NCI-H2107 (cell line): Measurements from ENCODE around the gene LTB4R.

Experiments
- DNase-seq: peaks from one replicate; lab custom pipeline; 2025; lab: John Stamatoyannopoulos, UW

LTB4R gene

DNA sequence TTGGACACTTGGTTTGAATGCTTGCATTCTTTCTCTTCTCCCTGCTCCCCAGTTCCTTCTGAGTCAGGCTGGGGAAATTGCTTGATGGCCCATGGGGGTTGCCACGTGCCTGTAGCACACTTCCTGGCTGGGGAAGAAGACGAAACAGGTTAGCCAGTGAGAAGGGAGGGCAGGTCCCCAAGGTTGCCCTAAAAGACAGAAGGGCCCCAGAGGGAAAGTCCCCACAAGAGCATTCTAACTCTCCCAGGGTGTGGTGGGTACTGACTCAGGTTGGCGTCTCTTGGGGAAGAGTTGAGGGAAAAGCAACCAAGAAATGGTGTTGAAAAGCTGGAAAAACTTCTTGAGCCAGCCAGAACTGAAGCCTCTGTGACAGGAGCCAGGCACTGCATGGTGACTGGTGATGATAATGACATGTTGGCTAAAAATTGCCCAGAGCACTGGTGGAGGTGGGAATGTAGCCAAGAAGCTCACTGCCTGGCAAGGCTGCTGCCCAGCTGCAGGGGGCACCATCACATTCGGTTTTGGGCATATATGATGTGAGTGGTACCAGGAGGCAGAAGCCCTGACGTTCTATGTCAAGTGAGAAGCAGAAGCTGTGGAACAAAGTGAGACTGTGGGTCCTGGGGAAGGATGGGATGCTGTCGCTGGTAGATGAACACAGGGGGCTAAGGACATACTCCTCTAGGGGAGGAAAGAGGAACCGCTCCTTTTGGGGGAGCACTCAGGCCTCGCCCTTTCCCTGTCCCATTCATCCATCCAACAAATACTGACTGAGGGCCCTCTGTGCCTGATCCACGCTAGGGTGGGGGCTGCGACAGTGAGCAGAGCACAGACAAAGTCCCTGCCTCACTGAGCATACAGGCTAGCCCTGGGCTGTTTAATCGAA, 31.8 kb upstream of the LTB4R start:
- no peak for DNase-seq

DNA sequence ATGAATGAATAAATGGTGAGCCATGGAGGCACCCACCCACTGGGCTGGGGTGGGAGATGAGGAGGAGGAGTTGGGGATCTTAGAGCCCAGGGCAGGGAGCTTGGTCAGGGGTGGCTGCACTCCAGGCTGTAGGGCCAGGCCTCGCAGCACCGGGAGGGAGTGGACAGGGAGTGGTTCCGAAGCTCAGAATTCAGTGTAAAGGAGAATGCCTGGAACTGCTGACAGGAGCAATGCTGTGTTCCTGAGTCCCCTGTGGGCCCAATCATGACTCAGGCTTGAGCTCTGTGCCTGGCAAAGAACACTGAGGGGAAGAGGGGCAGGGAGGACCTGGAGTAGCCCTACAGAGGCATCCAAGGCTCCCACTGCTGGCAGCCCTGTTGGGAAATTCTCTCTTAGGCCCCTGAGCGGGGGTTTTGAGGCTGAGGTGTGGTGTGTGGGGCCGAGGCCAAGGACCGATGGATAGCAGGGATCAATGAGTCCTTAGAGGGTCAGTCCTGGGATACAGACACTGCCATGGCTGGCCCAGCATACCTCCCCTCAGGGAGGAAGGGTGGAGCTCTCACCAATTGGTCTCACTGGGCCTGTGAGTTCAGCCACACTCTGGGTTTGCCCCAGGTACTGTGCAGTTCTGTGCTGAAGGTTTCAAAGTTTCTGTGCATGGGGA, 30.4 kb upstream of the LTB4R start:
- no peak for DNase-seq

DNA sequence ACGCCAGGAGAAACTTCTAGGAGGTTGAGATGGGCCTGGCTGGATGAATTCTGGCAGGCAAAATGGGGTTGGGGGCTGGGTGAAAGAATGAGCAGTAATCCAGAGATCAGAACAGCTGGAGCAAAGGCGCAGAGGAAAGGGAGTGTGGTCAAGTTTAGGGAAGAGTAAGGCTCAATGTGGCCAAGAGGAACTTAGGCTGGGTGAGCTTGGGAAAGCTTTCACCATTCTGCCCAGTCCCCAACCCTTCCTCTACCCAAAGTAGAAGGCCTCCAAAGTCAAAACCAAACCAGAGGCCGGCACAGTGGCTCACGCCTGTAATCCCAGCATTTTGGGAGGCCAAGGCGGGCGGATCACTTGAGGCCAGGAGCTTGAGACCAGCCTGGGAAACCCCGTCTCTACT, 29.7 kb upstream of the LTB4R start:
- DNase-seq: no peak

DNA sequence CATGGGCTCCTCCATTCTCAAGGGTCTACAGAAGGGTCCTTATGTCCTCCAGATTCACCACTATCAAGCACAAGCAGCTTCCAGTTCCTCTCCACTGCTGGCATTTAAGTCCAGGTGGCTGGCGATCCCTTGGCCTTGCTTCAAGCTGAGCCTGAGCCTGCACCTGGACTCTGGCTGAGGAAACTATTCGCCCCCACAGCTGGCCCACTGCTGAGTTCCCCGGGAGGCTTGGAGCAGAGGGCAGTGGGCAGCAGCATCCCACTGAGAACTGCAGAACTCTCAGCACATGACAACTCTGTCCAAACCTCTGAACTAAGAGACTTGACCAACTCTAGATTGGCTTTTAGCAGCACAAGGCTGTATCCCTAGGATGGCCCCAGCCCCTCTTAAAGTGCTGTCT, 28.6 kb upstream of the LTB4R start:
- DNase-seq: no peak

DNA sequence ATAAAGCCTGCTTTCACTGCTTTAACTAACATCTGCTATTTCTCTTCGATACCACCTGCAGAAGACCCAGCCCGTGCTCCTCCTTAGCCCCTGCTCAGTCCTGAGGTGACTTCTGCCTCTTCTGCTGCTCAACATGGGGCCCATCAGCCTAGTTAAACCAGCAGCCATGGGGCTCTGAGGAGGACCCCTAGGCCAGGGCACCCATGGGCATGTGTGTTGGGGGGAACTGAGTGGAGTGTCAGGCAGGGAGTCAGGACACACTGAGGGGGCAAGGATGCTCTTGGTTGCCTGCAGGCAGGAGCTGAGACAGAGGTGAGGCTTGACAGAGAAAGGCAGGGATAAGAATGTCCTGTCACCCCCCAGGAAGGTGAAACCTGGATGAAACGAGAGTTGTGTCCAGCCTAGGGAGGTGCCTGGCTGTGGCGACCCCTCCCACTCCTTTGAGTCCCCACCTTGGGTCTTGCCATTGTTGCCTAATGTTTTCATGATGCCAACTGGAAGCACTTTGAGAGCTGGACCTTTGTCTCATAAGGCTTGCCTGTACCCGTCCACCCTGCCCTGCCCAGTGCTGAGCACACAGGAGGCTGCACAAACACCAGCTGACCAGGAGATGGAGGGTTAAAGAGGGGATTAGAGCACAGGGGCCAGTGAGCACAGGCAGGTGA, 27.4 kb upstream of the LTB4R start:
- DNase-seq: no peak

DNA sequence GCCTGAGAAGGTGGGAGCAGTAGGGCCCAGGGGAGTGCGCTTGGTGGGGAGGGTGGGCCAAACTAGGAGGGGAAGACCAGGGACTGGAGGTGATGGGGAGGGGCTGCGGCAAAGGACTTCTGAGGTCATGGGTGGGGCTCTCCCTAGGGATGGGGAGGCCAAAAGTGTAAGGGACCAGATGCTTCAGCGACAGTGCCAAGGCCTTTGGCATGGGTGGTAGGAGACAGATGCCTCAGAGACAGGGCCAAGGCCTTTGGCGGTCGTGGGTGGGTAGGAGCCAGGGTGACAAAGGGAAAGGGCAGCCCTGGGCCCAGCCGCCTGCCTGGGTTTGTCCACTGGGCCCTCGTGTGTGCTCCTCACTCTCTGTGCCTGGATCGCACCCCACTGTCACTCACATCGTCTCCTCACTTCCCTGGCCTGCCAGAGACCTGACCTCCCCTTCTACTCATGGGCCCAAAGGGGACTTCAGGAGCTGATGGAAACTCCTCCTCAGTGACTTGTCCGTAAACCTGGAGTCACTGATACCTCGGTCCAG, 26.7 kb upstream of the LTB4R start:
- no peak for DNase-seq

DNA sequence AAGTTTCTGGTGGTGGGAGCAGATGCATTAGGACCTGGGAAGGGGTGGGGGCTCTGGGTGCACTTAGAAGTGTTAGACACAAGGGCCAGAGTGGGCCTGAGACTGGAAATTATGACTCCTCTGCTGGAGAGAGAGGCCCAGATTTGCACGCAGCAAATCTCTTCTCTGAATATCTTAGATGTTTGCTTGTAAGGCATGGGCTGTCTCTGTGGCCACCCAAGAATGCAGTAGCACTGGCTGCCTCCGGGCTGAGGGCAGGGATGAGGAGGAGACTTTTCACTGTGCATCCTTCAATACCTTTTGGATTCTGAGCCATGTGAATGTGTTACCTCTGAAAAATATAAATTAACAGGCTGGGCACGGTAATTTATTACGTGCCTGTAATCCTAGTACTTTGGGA, 26.0 kb upstream of the LTB4R start:
- no peak for DNase-seq

DNA sequence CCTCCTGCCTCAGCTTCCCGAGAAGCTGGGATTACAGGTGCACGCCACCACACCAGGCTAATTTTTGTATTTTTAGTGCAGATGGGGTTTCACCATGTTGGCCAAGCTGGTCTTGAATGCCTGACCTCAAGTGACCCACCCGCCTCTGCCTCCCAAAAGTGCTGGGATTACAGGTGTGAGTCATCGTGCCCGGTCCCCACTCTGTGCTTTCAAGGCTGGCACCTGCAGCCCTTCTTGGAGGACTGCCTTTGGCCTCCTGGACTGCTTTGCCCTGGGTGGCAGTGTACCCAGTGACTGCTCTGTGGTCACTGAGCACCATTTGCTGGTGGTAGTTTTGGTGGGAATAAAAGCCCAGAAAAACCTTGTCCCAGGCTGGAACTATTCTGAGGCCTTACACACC, 24.3 kb upstream of the LTB4R start:
- no peak for DNase-seq

DNA sequence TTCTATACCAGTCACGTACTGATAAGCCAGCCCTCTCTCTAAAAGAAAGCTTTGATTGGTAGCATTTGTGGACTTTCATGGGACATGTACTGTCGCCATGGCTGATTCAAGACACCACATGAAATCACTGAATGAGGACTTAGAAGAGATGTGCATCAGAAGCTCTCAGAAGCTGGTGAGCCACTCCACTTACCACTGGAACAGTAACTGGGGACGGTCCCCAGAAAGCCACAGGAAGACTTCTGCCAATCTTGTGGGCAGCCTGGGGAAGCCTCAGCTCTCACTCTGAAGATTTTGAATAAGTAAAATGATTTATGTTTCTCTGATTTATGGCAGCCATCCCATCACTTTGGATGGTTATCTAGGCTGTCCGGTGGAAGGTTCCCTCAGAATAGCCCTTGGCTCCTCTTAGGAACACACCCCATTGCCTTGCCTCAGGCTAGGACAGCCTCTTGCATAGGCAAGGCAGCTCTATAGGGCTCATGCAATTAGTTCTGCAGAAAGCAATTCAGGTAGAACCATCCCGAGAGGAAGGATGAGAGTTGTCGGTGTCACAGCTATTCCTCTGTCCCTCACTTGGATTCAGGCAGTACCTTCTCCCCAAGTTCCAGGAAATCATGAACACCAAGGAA, 21.5 kb upstream of the LTB4R start:
- DNase-seq: no peak

DNA sequence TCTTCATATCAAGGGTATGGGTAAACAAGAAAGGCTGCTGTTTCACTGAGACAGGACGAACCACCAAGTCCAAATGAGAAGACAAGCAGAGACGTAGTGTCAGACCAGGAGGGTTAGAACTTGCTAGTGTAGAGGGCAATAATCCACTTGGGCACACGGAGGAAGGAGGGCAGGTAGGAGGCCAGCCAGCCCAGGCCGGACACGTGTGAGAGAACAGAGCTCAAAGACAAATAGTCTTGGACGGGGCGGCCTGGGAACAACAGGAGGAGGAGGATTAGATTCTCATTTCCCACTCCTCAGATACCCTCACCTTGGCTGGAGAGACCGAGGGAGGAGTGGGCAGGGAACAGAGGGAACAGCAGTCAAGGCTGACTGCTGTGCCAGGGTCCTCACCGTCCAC, 20.6 kb upstream of the LTB4R start:
- DNase-seq: no peak

DNA sequence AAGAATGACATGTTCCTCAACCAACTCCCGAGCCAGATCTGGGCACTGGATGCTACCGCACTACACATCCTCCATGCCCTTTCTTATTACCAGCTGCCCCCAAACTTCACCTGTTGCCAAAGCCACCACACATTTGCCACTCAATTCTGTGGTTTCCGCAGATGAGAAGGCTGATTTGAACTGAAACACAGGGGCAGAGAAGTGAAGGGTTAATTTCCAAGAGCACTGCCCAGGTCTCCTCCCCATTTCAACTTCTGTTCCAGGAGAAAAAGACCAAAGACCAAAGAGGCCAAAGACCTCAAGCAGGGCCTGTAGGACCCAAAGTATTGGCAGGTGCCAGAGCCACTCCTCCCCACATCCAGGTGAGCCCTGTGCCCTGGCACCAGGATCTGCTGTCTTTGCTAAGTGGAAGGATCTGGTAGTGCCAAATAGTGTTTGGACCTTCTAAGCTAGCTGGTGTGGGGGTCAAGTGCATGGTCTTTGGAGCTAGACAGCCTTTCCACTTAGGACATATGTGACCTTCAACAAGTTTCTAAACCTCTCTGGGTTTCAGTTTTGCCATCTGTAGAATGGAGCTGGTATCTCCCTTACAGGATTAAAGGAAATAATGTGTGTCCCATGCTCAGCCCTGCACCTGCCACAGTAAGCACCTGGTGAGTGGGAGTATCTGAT, 19.7 kb upstream of the LTB4R start:
- no peak for DNase-seq

DNA sequence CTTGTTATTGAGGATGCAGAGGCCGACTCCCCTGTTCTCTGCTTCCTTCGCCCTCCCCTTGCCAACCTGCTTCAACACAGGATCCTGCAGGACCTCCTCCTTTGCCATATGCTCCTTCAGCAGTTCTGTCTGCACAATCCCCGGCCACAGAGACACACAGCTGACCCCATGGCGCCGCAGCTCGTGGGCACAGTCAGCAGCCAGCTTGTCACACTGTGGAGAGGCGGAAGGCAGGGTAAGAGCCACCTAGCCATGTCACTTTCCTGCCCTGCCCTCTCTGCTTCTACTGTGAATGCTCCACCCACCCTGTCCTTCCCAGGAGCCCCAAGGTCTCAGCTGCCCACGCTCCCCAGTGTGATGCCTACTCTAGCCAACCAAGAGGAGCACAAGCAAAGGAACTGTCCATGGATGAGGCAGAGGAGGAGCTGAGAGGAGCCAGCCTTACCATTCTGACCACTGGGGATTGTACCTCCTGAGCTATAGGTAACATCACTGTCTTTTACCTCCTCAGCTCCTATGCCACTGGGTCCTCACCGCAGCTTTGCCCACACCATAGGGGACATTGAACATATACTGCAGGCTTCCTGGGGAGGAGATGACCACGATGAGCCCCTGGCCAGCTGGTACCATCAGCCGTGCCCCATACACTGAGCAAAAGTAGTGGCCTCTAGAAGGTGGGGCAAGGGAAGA, 19.0 kb upstream of the LTB4R start:
- DNase-seq: no peak

DNA sequence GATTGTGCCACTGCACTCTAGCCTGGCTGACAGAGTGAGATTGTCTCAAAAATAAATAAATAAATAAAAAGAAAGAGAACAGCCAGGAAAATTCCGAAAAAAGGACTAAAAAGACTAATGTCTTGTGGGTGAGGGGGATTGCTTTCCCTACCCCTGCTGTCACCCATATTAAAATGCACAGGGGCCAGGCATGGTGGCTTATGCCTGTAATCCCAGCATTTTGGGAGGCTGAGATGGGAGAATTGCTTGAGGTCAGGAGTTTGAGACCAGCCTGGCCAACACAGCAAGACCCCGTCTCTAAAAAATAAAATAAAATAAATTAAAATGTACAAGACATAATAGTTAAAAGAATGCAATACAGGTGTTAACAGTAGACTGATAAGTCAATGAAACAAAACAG, 17.8 kb upstream of the LTB4R start:
- no peak for DNase-seq

DNA sequence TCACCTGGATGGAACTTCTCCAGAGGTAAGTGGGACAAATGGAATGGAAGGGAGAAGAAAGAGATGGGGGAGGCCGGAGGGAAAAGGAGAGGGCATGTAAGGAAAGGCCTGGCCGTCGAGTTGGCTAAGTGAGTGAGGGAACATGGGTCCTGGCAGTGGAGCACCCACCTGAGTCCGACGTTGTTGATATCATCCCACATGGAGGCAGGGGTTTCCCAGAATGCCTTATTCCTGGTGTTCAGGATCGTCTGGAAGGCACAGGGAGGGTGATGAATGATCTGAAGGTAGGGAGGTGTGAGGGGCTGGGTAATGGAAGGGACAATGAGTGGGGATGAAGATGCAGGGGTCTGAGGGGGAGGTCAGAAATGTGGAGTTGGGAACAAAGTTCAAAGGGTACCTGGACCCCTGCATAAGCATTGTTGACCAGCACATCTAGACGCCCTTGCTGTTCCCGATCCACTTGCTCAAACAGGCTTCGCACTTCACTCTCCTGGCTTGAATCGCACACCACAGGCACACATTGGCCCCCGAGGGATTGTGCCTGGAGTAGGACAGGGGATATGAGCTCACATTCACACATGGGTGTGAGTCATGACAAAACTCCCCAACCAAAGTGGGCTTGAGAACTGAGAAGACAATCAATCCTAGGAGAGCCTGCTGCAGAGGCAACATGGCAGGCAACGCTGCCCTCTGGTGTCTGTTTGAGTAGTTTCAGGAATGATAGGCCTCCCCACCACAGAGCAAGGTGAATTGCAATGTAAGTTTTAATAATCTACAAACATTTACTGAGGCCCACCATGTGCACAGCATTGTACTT, 14.8 kb upstream of the LTB4R start:
- peak; percentile 47 for DNase-seq

DNA sequence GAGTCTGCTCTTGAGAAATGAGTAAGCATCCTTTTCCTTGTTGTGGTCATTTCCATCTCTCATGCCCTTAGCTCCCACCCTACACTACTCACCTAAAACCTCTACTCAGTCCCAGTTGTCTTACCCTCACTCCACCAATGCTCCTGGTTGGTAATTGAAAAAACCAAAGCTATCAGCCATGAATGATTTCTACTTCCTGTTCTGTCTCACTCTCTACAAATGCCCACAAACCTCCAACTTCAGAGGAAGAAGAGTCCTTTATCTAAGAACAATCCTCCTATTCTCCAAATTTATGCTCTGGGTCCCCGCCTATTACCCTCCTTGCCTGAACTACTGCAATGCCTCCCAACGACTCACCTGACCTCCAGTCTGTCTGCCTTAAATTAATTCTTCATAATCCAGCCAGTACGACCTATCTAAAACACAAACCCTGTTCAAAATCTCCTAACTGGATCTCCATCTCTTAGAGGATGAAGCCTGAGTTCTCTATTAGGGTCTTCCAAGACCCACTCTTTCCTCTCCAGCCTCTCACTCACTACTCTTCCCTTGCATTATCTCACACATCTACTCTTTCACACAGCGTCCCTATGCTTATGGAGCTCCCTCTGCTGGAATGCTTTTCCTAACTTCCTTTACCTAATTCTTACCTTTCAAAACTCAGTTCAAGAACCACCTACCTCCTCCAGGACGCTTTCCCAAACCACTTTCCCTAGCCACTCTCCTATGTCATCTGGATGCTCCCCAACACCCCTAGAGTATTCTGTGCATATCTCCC, 13.9 kb upstream of the LTB4R start:
- DNase-seq: no peak

DNA sequence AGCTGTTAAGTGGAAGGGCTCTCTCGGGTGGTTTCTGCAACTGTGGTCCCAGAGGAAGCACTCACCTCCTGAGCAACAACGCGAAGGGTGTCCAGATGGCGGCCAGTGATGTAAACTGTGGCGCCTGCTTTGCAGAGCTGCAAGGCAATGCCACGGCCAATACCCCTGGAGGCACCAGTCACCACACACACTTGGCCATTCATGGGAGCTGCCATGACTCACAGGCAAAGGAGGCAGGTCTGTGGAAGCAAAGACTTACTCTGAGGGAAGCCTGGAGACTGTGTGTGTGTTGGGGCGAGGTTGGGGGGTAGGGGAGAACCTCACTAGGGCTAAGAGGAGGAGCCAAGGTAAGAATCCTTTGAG, 12.4 kb upstream of the LTB4R start:
- DNase-seq: no peak

DNA sequence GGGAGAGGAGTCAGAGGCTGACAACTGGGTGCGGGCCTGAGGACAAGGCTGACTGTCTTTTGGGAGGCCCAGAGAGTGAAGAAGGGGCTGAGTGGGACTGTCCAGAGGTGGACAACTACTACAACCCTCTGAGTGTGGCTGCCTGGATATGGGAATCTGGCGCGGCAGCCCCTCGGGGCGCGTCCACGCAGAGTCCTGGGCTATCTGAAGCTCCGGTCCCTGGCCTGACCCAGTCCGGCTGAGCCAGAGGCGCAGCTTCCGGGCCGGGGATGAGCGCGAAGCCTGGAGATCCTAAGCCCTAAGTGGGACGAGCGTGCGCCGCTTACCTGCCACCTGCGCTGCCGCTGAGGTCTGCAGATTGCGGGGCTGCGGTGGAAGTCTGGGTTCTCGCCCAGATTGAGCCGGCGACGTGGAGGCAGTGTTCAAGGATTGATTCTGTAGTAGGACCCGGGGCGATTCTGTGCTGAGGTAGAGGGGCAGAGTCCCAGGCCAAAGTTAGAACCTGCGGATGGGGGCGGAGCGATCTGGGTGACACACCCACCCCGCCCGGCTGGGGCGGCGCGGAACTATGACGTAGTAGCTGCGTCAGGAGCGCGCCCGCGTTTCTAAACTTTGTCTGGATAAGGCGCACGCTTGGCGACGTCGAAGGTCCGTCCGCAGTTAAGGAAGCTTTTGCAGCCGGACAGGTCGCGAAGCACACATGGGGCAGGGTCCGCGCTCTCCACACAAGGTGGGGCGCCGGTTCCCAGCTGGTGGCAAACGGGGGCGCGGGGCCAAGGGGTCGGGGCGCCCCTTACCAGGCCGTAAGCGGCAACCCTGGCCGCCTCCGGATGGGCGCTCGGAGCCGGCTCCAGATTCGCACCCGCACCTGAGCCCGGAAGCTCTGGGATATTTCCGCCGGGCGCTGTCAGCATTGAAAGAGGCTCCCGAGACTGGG, 11.8 kb upstream of the LTB4R start, which contains the start of the genes DHRS1 and NOP9:
TSS of gene DHRS1 (minus strand) at position 526 of the 937 bp plus-strand sequence. CDS start 674 bp downstream, outside the sequence.
TSS of gene NOP9 (plus strand) at position 596 of the 937 bp plus-strand sequence. CDS start at position 701, 105 bp downstream.
- peak; percentile 94 for DNase-seq

DNA sequence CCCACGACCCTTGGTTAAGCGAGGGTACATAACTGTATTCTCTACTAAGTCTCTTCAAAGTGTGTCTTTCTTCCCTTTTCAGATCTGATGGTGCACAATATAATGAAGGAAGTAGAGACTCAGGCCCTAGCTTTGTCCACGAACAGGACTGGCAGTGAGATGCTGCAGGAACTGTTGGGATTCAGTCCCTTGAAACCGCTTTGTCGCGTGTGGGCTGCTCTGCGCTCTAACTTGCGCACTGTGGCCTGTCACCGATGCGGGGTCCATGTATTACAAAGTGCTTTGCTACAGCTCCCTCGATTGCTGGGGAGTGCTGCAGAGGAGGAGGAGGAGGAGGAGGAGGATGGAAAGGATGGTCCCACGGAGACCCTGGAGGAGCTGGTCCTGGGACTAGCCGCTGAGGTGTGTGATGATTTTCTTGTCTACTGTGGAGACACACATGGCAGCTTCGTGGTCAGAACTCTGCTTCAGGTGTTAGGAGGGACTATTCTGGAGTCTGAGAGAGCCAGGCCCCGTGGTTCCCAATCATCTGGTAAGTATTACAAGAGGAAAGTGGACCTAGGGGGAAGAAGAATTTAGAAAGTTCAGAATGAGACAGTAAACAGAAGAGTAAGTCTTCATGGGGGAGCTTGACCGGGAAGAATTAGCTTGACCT, 10.8 kb upstream of the LTB4R start:
- DNase-seq: no peak
